Chondrocyte (in vitro differentiated cells): ENCODE measurements around the gene DRAM1. TPM values are rescaled to one million over a fixed set of nuclear protein-coding genes. Genes with fewer than 3 reads are reported as not detected.
"Not testable (repeated sequence)": the region's sequence is repeated elsewhere in the genome, so short reads cannot be mapped to it uniquely, and the experiment has no call there.

Experiments
- DNase-seq: peaks from one replicate; pipeline ENCODE4 v3.0.0; 2021; ENCODE audit warnings: mixed read lengths, low spot score
- H3K27ac Mint-ChIP-seq: one replicate; pipeline ENCODE4 v1.8.0; 2021; ENCODE audit warnings: mild to moderate bottlenecking, moderate library complexity, mixed read lengths; ENCODE audit not compliant: unreplicated experiment
- H3K27me3 Mint-ChIP-seq: 2 replicates; pipeline ENCODE4 v1.8.0; 2021; ENCODE audit warnings: low read depth, mixed read lengths
- H3K36me3 Mint-ChIP-seq: 2 replicates; pipeline ENCODE4 v1.8.0; 2021; ENCODE audit warnings: low read depth, mixed read lengths
- H3K4me1 Mint-ChIP-seq: 2 replicates; pipeline ENCODE4 v1.8.0; 2021; ENCODE audit warnings: low read depth, mild to moderate bottlenecking, mixed read lengths
- H3K4me3 Mint-ChIP-seq: one replicate; pipeline ENCODE4 v1.8.0; 2021; ENCODE audit warnings: mild to moderate bottlenecking, moderate library complexity, mixed read lengths; ENCODE audit not compliant: unreplicated experiment
- H3K9me3 Mint-ChIP-seq: 2 replicates; pipeline ENCODE4 v1.8.0; 2021; ENCODE audit warnings: low read depth, mixed read lengths
- CTCF ChIP-seq: fragments of 200-600 bp; sonication (generic); IDR thresholded peaks from 2 replicates; pipeline ENCODE4 v1.5.0; 2021; ENCODE audit warnings: antibody characterized with exemption, mild to moderate bottlenecking, moderate library complexity
- total RNA-seq: library from RNA; stranded (reverse); gene quantifications from 3 replicates; pipeline ENCODE4 v1.2.1, GENCODE V29; 2021

Gene DRAM1
- total RNA-seq, 1 donor from 2014 or later: 11.6 TPM

DNA sequence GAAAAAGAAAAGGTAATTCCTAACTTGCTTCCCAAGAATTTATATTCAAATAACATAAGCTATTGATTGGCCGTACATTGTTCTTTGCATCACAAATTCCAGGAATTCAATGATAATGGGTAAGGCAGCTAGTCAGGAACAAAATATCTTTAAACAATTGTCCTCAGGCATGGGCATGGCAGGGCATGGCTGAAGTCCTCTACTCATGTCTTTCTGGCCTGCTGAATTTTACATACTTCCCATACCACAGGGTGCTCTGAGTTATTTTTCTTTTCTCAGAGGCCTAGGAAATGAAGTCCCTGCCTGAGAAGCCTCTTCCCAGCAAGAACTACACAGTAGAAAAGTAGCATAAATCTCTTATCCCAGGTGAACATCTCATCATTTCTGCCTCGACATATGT is 15.1 kb upstream of the DRAM1 start:
- Mint-ChIP-seq H3K9me3 (peaks cover 7% of the 10 kb centered on the region), H3K27ac (peak overlapping the region; percentile 42), H3K4me3 (no peak overlapping the region), H3K4me1 (peaks cover 28% of the 10 kb centered on the region), H3K27me3 (no peaks in the 10 kb centered on the region), H3K36me3 (peaks cover 4% of the 10 kb centered on the region)
- no peak for DNase-seq
- no peak for TF ChIP-seq CTCF

DNA sequence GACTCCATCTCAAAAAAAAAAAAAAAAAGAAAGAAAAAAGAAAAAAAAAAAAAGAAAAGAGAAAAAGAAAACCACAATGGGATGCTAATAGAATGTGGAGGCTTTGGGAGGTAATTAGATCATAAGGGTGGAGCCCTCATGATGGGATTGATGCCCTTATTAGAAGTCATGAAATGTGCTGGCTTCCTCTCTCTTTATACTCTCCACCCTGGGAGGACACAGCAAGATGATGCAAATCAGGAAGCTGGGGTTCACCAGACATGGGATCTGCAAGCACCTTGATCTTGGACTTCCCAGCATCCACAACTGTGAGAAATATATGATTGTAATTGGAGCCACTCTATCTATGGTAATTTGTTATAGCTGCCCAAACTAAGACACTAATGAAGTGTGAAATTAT is 13.4 kb upstream of the DRAM1 start:
- no peak for DNase-seq
- no peaks in the 10 kb centered on the region for H3K27me3 Mint-ChIP-seq
- H3K36me3 Mint-ChIP-seq: peaks cover 4% of the 10 kb centered on the region
- TF ChIP-seq CTCF: no peak
- H3K27ac Mint-ChIP-seq: no peak overlapping the region
- H3K9me3 Mint-ChIP-seq: peaks cover 7% of the 10 kb centered on the region
- H3K4me1 Mint-ChIP-seq: peaks cover 27% of the 10 kb centered on the region
- no peak overlapping the region for H3K4me3 Mint-ChIP-seq

DNA sequence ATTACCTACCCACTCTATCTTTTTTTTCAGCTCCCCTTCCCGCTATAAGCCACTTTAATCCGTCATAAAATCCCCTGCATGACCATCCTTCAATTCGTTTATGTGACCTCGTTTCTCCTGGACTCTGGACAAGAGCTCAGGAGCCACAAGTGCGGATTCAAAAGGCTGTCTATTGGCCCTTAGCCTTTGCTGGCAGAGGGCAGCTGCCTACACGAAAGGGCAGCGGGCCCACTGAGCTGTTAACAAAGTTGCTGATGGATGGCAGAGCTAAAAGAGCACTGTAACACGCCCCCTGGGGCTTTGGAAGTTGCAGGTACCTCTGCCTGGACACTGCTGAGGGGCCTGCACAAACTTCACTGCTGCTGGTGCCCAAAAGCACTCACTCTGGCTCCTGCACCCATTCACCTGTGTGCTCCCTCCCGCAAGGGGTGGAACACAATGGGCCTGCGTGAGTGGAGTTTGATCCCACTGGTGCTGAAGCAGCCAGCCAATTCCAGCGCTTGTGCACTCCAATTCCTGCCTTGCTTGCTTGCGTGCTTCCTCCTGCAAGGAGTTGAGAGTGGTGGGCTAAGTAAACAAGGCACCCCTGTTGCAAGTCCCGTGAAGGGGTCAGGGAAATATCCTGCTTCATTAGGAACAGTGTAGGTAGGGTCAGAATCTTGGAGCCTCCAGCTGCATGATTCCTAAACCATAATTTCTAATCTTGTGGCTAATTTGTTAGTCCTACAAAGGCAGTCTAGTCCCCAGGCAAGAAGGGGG is 10.6 kb upstream of the DRAM1 start:
- Mint-ChIP-seq H3K27me3 (no peaks in the 10 kb centered on the region), H3K4me1 (peaks cover 7% of the 10 kb centered on the region), H3K36me3 (peaks cover 5% of the 10 kb centered on the region), H3K27ac (no peak overlapping the region), H3K4me3 (no peak overlapping the region), H3K9me3 (peaks cover 9% of the 10 kb centered on the region)
- no peak for DNase-seq
- no peak for TF ChIP-seq CTCF

DNA sequence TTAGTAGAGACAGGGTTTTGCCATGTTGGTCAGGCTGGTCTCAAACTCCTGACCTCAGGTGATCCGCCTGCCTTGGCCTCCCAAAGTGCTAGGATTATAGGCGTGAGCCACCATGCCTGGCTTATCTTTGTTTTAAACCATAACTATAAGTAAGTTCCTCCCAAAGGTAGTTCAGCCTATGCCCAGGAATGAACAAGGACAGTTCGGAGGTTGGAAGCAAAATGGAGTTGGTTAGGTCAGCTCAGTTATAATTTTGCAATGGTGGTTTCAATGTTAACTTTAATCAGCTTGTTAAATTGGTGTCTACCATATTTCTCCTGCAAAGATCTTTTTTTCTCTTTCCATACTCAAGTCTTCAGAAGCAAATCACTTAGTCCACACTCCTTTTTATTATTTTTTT is 9.8 kb upstream of the DRAM1 start:
- not testable (repeated sequence) for H3K4me1 Mint-ChIP-seq, H3K9me3 Mint-ChIP-seq, DNase-seq, H3K27me3 Mint-ChIP-seq, H3K36me3 Mint-ChIP-seq, H3K27ac Mint-ChIP-seq, H3K4me3 Mint-ChIP-seq

DNA sequence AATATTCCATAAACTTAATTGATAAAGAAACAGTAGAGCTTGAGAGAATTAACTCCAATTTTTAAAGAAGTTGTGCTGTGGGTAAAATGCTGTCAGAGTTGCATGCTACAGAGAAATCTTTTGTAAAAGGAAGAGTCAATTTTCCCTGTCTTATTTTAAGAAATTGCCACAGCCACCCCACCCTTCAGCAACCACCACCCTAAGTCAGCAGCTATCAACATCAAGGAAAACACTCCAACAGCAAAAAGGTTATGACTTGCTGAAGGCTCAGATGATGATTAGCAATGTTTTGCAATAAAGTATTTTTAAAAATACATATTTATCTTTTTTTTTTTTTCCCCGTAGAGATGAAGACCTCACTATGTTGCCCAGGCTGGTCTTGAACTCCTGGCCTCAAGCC is 6.5 kb upstream of the DRAM1 start:
- peaks cover 2% of the 10 kb centered on the region for H3K9me3 Mint-ChIP-seq
- no peak for DNase-seq
- peaks cover 1% of the 10 kb centered on the region for H3K36me3 Mint-ChIP-seq
- TF ChIP-seq CTCF: no peak
- no peak overlapping the region for H3K4me3 Mint-ChIP-seq
- H3K27me3 Mint-ChIP-seq: no peaks in the 10 kb centered on the region
- peaks cover 4% of the 10 kb centered on the region for H3K4me1 Mint-ChIP-seq
- H3K27ac Mint-ChIP-seq: no peak overlapping the region

- no peak overlapping the region for H3K4me3 Mint-ChIP-seq
- peaks cover 1% of the 10 kb centered on the region for H3K36me3 Mint-ChIP-seq
- H3K9me3 Mint-ChIP-seq: no peaks in the 10 kb centered on the region
- DNase-seq: no peak
- H3K27ac Mint-ChIP-seq: no peak overlapping the region
- no peaks in the 10 kb centered on the region for H3K27me3 Mint-ChIP-seq
- no peak for TF ChIP-seq CTCF
- H3K4me1 Mint-ChIP-seq: peaks cover 19% of the 10 kb centered on the region
Observed at GRCh38 chr12:101875162-101875561, 2.2 kb upstream of the DRAM1 start.
